AG04449 (cell line): ENCODE results near the gene GRAMD4.
"Not testable (repeated sequence)": the region's sequence is repeated elsewhere in the genome, so short reads cannot be mapped to it uniquely, and the experiment has no call there.

Experiments
- CTCF ChIA-PET: fragments of 350-600 bp; formaldehyde crosslinking; extraction: SDS; loops from one replicate; lab custom pipeline; 2021; ENCODE audit warnings: antibody characterized with exemption; lab: Yijun Ruan, JAX
- POLR2A ChIA-PET: fragments of 400-600, 350-600 bp; formaldehyde crosslinking; extraction: SDS; loops from one replicate; lab custom pipeline; 2020; ENCODE audit warnings: antibody characterized with exemption, inconsistent platforms; lab: Yijun Ruan, JAX
- DNase-seq: peaks from one replicate; pipeline ENCODE4 v3.0.0-alpha.2; 2010; ENCODE audit warnings: low read depth, low spot score
- H3K4me3 ChIP-seq: 2 replicates; pipeline ENCODE4 v1.5.1; 2011; ENCODE audit warnings: low read depth, mild to moderate bottlenecking, control low read depth, low read length
- CTCF ChIP-seq: IDR thresholded peaks from one replicate; pipeline ENCODE4 v1.5.1; 2011; ENCODE audit warnings: mild to moderate bottlenecking, moderate library complexity, low read length, control low read depth, inconsistent platforms; ENCODE audit not compliant: insufficient read depth; ENCODE audit errors: missing control alignments

Gene GRAMD4

GRCh38 chr22:46638601-46639431 is 18.6 kb downstream of the GRAMD4 start:
- ChIA-PET POLR2A (no interaction called here), CTCF (no interaction called here)
- no peak overlapping the region for H3K4me3 ChIP-seq
- TF ChIP-seq CTCF = no peak
- peak; percentile 10 for DNase-seq

GRCh38 chr22:46639843-46640242 is 19.7 kb downstream of the GRAMD4 start:
- no peak overlapping the region for H3K4me3 ChIP-seq
- DNase-seq = no peak
- CTCF ChIA-PET = no interaction called here
- TF ChIP-seq CTCF = no peak
- POLR2A ChIA-PET = no interaction called here

GRCh38 chr22:46640293-46641055 is 20.3 kb downstream of the GRAMD4 start:
- no peak for TF ChIP-seq CTCF
- ChIA-PET CTCF (interaction anchor here (0.7 kb wide), 1 partner anchor 12 kb away, joined by 3 read pairs; no protein-coding TSS in a partner anchor), POLR2A (no interaction called here)
- no peak for DNase-seq
- H3K4me3 ChIP-seq = no peak overlapping the region

GRCh38 chr22:46641811-46642266 is 21.7 kb downstream of the GRAMD4 start:
- no peak for TF ChIP-seq CTCF
- POLR2A ChIA-PET = no interaction called here
- H3K4me3 ChIP-seq = no peak overlapping the region
- peak; percentile 5 for DNase-seq
- CTCF ChIA-PET = no interaction called here

GRCh38 chr22:46642840-46643480 is 22.8 kb downstream of the GRAMD4 start:
- POLR2A ChIA-PET, DNase-seq, H3K4me3 ChIP-seq, CTCF ChIA-PET: not testable (repeated sequence)

GRCh38 chr22:46646531-46647215 is 26.5 kb downstream of the GRAMD4 start:
- H3K4me3 ChIP-seq = no peak overlapping the region
- DNase-seq = no peak
- no peak for TF ChIP-seq CTCF
- ChIA-PET CTCF (no interaction called here), POLR2A (no interaction called here)

GRCh38 chr22:46648225-46648820 is 28.1 kb downstream of the GRAMD4 start:
- H3K4me3 ChIP-seq, DNase-seq, CTCF ChIA-PET, POLR2A ChIA-PET: not testable (repeated sequence)
